CD1c-positive myeloid dendritic cell (primary cell): ENCODE results near the gene WNK1.
"Not testable (repeated sequence)": the region's sequence is repeated elsewhere in the genome, so short reads cannot be mapped to it uniquely, and the experiment has no call there.

Source experiments
- DNase-seq: peaks from one replicate; pipeline ENCODE4 v3.0.0-alpha.2; 2016; ENCODE audit errors: extremely low spot score

The WNK1 gene

DNA sequence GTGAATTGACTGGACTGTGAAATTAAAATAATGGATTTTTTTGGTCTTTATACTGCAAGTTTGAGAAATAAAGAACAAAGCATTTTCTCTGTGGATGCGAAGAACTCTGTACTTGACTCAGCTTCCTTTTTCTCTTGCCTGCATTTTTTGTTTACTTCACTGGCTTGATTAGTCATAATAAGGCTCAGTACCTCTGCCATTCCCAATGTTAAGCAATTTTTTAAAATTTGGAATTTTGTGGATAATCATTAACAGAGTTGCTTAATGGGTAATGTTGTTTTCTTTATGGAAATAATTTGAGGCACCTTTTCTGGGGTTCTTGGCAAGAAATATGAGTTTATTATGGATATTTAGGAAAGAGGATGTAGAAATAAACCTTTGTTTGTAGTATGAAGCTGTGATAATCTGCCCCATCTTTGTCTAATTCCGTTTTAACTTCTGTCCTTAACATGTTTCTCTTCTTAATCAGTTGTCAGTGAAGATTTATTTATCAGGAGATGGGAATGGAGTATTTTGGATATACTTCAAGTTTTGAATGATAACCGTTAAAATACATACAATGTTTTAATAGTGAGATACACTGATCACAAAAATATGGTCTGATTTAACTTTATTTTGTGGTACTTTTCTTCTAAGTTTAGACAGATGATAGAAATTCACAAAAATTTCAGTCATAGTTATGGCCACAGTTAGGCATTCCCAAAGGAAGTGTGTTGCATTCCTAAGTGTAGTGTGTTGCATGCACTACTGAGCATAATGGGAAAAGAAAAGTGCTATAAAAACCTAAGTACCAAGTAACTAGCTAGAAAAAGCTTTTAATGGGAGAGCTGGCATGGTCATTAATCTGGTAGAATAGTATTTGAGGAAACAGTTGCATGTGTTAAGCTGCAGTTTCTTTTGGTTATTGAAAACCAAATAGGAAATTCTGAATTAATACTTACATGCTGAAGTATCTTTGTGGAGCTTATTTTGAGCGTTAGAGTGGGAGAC lies 27.7 kb downstream of the WNK1 start:
- DNase-seq: peak; percentile 71

DNA sequence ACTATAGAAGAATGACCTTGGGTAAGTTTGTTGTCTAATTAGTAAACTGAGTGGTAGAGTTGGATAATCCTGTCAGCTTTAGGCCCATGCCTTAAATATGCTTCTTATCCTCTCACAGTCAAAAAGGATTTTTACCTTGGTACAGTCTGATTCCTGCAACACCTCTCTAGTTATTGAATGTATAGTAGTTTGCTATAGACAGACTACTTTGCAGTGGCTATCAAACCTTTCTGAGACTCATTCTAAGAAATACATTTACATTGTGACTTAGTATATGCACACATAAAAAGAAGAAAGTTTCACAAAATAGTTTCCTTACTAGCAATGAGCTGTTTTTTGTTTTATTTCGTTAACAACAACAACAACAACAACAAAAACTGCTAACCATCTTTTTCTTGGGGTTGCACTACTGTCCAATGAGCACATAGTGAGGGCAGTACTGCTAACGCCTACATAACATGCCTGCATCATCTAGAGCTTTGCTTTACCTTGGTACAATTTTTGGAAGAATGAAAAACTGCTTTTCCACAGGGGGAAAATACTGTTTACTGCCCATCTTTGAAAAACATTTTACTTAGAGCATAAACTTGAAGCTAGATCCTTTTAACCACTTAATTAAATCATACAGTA lies 28.5 kb downstream of the WNK1 start:
- DNase-seq: no peak

DNA sequence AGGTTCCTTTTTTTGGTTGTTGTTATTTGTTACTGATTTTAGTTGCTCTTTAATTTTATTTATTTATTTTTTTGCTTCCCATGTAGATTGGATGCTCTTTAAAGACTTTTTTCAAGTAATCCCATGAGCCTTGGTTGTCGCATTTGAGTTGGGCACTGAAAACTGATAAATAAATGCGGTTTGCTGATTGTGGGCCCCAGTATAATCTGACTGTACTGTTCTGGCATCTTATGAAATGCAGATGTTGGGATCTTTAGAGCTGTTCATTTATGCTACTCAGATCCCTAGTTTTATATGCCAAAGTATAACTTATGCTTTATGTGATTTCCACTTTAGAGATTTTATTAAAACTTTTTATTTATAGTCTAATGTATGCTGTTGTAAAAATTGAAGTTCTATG lies 33.3 kb downstream of the WNK1 start:
- no peak for DNase-seq

DNA sequence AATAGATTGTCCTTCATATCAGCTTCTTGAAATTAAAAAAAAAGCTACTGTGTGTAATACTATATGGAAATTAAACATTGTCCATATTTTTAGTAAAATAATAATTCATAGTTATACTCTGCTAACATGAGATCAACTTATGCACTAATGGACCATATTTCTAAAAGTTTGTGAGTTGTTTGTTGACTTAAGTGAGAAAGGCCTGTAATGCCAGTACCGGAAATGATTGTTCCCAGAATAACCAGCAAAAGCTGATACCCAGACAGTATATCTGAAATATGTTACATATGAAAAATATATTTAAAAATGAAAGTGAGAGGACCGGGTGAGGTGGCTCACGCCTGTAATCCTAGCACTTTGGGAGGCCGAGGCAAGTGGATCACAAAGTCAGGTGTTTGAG lies 35.9 kb downstream of the WNK1 start:
- DNase-seq: no peak

DNA sequence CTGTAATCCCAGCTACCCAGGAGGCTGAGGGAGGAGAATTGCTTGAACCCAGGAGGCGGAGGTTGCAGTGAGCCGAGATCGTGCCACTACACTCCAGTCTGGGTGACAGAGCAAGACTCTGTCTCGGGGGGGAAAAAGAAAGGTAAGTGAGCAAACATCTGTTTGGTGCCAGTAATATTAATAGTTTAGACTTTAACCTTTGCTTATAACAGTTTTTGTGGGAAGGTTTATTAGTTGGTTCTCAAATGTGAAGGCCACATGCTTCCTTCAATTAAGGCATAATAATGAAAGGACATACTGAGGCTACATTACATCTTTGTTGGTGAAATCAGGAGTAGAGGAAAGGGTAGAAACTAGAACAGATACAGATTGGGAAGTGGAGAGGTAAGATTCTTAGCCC lies 36.4 kb downstream of the WNK1 start:
- DNase-seq: not testable (repeated sequence)

DNA sequence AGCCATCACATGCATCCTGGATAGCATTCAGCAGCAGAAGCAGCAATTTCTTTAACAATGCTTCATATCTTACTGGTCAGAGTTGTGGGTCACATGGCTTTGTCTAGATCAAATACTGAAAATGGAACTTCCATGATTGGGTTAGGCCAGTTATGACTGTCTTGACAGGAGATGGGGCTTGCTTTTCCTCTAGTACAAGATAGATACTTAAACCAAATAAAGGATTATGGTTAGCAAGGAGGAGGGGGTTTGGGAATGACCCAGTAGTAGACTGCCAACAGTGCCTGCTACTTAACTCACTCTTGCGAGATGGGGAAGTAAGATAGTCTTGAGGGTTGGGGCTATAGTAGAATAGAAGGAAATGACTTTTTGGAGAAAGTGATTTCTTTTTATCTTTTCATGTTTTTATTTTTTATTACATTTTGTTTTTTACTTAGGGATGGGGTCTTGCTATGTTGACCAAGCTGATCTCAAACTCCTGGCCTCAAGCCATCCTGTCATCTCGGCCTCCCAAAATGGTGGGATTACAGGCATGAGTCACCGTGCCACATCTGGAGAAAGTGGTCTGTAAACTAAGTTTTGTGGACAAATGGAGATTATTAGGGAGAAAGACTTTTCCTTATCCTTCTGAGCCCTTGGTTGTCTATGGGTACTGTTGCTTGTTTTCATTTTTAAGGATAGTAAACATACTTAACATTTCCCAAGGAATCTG lies 37.6 kb downstream of the WNK1 start:
- DNase-seq: peak; percentile 45

DNA sequence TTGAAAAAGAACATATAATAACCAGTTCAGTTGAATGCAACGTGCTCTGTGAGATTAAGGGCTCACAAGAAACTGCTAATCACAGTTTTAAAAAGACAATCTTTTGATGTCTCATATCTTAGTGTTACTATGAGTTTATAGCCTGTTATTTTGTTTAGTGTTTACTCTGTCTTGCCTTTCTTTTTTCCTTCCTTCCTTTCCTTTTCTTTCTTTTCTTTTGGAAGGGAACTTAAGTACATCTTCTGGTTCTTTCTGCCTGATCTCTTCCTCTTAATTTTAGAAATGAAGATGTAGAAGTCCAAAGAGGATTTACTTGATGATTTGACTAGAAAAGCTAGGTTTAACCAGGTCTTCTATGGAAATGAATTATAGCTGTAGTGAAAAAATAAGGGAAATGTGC lies 38.2 kb downstream of the WNK1 start:
- DNase-seq: no peak

DNA sequence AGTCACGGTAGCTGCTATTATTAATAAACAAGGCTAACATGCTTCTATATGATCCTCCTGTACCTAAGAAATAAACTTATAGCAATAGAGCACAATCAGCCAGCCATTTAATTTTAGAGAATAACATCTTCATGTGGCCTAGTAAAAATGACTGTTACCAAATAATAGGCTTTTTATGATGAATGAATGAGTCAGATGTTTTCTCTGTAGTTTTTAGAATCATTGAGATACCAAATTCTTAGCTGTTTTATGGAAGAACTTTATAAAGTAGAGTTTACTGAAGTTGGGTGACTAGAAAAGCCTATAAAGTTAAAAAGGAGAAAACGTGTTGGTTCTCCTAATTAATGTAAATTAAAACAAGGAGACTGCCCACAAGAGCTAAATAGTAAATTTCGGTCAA lies 40.7 kb downstream of the WNK1 start:
- DNase-seq: no peak

DNA sequence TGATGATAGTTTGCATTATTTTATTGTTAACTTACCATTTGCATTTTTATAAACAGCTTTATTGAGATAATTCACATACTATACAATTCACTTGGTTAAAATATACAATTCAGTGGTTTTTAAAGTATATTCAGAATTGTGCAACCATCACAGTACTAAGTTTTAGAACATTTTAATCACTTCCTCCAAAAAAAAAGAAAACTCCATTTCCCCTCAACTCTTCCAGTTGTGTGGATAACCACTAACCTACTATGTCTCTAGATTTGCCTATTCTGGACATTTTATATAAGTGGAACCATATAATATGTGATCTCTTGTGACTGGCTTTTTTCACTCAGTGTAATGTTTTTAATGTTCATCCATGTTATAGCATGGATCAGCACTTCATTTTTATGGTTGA lies 41.3 kb downstream of the WNK1 start:
- peak; percentile 29 for DNase-seq

DNA sequence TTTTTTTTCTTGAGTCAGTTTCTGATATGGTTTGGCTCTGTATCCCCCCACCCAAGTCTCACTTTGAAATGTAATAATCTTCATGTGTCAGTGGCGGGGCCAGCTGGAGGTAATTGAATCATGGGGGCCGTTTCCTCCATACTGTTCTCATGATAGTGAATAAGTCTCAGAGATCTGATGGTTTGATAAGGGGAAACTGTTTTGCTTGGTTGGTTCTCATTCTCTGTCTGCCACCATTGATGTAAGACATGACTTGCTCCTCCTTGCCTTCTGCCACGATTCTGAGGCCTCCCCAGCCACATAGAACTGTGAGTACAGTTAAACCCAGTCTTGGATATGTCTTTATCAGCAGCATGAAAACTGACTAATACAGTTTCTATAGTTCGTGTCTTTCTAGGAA lies 42.9 kb downstream of the WNK1 start:
- DNase-seq: no peak

DNA sequence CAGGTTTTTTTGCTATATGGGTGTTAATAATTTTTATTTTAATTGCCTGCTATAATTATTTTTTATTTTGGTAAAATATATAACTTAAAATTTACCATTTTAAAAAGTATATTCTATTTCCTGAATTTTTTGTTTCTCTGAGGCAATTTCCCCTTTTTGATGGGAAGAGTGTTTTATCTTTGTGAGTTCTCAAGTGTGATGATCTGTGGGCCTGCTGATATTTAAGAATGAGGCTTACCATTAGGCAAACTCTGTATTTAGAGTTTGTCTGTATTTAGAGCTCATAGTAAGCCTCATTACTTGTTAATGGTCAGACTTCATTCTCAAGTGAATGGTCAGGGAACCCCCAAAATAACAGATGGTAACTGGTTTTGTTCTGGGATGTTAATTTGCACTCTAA lies 48.0 kb downstream of the WNK1 start:
- peak; percentile 40 for DNase-seq

DNA sequence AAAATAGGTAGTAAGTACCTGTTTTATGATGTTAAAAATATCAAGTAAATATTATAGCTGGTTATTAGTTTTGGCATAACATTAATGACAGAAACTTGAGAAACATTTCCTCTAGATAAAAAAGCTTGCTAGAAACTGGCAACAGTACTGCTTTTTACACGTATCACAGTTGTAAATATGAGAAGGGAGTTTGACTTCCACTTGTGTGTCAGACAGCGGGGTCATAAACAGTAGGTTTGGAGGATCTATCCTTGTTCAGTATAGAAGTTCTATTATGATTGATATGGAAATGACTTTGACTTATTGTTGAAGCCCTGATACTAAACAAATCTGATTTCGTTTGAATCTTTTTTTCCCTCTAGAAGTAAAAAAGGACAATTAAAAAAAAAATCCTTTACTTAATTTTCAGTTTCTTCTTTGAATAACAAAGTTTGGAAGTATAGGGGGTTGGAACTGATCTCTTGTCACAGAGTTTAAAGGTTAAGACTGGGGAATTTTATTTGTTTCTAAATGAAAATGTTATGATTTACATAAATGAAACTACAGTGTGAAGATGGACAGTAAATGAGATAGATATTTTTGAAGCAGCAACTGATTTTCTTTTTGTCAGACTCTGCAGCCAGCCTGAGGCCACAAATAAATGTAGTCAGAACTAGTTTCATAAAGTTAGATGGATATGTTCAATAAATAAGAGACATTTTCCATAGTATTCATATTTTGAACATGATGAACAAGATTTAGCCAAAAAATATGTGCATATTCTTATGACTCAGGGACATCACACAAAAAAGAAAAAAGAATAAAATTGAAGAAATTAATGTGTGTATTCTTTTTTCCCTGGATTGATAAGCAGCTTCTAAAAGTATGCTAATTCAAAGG lies 50.1 kb downstream of the WNK1 start:
- DNase-seq: no peak

DNA sequence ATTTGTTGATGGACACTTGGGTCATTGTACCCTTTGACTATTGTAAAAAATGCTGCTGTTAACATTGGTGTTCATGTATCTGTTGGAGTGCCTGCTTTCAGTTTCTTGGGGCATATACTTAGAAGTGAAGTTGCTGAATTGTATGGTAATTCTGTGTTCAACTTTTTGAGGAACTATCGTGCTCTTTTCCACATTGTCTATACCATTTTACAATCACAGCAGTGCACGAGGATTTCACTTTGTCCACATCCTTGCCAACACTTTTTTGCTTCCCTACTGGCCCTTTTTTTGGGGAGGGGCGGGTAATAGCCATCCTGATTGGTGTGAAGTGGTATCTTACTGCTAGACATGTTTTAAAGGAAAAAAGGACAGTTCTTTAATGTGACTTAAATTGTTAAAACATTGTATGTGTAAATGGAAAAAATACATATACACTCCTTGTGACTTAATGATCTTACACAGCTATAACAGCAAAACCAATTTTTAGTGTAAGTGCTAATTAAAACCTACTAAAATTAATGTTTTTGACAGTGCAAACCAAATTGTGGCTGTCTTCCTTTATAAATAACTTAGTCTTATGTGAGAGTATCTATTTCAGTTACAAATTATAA lies 52.7 kb downstream of the WNK1 start:
- peak; percentile 71 for DNase-seq

DNA sequence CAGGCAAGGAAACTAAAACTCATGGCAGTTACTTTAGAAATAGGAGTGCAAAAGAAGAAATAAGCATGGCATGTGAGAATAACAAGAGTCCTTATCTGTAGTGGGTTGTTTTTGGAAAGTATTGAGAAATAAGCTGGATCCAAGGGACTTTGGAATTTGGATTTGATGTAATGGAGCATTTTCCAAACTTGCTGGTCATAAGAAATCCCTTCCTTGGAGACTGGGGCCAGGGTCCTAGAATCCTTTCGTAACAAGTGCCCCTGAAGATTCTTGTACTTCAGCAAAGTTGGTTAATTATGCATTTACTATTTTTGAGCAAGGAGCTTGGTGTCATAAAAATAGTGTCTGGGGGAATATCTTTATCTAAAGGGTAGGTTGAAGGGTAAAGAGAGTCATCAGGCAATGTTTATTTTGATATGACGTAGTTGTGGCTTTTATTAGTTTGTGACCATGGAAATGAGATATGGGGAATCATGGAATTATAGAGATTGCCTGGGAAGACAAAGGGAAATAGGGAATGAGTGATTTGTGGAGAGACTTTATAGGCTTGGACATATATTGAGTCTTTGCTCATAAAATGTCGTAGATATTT lies 53.9 kb downstream of the WNK1 start:
- DNase-seq: no peak

DNA sequence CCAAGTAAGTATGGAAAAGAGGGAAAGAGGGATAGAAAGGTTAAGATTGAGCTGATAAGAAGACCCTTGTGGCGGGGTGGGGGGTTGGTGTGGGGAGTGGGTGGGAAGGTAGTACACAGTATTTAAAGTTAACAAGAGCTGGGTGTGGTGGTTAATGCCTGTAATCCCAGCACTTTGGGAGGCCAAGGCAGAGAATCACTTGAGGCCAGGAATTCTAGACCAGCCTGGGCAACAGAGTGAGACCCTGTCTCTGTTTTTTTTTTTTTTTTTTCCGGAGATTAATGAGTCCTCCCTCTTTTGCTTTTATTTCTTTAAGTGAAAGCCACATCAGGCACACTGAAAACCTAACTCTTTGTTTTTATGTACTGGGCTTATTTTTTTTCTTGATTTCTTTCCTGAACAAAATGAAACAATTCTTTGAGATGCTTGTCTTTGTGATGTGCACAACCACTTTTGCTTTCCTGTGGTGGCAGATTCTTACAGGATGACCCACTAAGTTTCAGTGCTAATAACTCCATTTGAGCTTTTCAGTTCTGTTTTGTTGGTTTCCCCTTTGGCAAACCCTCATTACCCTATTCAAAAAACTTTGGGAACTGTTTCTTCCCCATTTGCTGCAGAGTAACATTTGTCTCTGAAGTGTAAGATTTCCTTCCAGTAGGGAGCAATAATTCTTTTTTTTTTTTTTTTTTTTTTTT lies 54.8 kb downstream of the WNK1 start:
- DNase-seq: peak; percentile 85

DNA sequence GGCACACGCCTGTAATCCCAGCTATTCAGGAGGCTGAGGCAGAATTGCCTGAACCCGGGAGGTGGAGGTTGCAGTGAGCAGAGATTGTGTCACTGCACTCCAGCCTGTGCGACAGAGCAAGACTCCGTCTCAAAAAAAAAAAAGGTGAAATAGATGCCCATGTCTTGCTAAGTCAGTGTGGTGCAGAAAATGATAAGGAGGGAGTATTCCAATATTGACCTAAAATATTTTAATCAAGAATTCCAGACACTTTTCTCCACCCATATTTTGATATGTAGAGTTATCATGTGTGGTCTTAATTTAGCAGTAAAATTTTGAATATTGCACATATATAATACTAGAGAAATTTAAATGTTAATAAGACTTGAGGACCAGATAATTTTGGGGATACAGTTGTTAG lies 57.7 kb downstream of the WNK1 start:
- DNase-seq: no peak

DNA sequence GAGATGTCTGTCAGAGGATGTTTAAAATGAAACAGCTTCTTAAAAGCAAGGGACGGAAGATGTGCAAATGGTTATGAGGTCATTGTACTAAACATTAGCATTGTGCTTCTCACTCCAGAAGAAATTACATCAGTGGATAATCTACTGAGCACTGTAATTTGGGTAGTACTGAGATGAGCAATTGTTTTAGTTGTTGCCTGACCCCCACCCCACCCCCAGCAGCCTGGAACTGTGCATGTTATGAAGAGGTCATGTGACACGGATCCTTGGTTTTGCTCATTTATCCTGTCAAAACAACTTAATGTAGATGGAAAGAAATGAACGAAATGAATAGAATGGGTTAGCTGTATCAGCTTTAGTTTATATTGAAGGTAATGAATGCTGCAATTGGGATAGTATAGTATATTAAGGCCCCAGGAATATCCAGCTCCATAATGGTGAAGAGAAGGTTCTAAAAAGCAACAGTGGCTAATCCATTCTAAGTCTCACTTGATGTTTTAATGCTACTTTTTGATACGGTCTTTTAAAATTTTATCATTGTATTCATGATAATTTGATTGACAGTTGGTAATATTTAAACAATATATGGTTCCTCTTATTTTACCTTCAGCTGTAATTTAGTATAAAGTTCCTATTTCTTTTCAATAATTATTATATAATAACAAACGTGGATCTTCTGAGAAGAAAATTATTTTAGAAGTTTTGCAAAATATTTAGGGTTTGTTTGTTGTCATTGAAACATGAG lies 58.5 kb downstream of the WNK1 start:
- no peak for DNase-seq

DNA sequence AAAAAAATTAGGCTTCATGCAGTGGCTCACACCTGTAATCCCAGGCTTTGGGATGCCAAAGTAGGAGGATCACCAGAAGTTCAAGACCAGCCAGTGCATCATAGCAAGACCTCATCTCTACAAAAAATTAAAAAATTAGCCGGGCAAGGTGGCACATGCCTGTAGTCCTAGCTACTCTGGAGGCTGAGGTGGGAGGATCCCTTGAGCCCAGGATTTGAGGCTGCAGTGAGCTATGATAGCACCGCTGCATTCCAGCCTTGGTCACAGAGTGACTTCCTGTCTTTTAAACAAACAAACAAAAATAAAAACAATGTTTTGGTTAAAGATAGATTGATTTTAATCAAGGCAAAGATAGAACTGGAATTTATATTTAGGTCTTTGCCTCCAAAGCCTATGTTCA lies 60.6 kb downstream of the WNK1 start:
- DNase-seq: no peak

DNA sequence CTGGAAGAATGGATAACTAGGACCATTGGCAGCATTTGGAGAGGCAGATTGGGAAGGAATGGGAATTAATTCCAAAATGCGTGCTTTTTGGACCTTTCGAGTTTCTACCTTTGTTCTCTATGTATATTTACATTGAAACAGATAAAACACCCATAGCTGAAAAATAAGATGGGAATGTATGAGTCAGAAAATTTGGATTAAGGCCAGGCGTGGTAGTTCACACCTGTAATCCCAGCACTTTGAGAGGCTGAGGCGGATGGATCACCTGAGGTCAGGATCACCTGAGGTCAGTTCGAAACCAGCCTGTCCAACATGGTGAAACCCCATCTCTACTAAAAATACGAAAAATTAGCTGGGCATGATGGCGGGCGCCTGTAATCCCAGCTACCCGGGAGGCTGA lies 65.1 kb downstream of the WNK1 start:
- DNase-seq: not testable (repeated sequence)
